Peyer's patch (tissue), 4 donors: Measurements from ENCODE around the gene POLR2B.

Source experiments
- POLR2A ChIP-seq, 2 donors: fragments of 450-650 bp; IDR thresholded peaks; one replicate each; pipeline ENCODE4 v1.5.1; 2017; ENCODE audit warnings: antibody characterized with exemption in 2 of 2, mild to moderate bottlenecking in 2 of 2, moderate library complexity in 2 of 2
- TF ChIP-seq, protein P1 (sequence below), 6 experiments: fragments of 450-650 bp in 4 of 6; fragments of 200-600 bp in 2 of 6; sonication (generic) in 1 of 6; IDR thresholded peaks; one replicate each; pipeline ENCODE4 v1.5.1; 2017 to 2019; ENCODE audit warnings: antibody characterized with exemption in 6 of 6, mild to moderate bottlenecking in 3 of 6, moderate library complexity in 1 of 6

DNA sequence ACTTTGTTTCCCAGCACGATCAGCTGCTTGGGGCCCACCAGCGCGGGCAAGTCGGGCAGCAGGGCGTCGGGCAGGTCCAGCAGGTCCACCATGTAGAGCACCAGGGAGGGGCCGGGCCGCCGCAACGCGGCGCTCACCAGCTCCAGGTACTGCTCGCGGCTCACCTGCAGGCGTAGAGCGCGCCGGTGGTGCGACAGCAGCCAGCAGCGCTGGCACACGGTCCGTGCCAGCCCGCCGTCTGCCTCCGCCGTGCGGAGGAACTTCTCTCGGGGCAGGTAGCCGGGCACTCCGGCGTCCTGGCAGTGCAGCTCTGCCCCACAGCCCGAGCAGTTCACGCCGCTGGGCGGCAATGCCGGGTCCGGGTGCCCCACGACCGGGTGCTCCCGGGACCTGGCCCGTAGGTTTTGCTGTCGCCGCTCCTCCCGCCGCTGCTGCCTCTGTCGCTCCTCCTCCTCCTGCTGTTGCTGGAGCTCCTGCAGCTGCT lies 1.8 kb upstream of the POLR2B start:
- TF ChIP-seq, protein P1, sequence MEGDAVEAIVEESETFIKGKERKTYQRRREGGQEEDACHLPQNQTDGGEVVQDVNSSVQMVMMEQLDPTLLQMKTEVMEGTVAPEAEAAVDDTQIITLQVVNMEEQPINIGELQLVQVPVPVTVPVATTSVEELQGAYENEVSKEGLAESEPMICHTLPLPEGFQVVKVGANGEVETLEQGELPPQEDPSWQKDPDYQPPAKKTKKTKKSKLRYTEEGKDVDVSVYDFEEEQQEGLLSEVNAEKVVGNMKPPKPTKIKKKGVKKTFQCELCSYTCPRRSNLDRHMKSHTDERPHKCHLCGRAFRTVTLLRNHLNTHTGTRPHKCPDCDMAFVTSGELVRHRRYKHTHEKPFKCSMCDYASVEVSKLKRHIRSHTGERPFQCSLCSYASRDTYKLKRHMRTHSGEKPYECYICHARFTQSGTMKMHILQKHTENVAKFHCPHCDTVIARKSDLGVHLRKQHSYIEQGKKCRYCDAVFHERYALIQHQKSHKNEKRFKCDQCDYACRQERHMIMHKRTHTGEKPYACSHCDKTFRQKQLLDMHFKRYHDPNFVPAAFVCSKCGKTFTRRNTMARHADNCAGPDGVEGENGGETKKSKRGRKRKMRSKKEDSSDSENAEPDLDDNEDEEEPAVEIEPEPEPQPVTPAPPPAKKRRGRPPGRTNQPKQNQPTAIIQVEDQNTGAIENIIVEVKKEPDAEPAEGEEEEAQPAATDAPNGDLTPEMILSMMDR (IDR thresholded peaks at IDR 0.05), result peak in 2 of 6 experiments; percentile 35 to 36
- TF ChIP-seq POLR2A (IDR thresholded peaks at IDR 0.05), result no peak
